ENCODE results near the gene CDCA3. TPM values are rescaled to one million over a fixed set of nuclear protein-coding genes. Genes with fewer than 3 reads are reported as not detected.
A peak's percentile ranks its signal among the peaks of the same experiment; 100 is the strongest.

The CDCA3 gene
- total and polyA plus RNA-seq, 3 experiments from 2014 or later, result 0.68 to 37.6 (median 35.9) TPM

- no peak overlapping the region for H3K4me3 ChIP-seq (ENCODE audit: low read length)
- H3K27me3 Mint-ChIP-seq, result peaks cover 7 to 36% of the 10 kb centered on the region in 2 donors
- no peak overlapping the region for H3K27ac ChIP-seq (ENCODE audit: low read depth, low read length)
- peaks cover 11% of the 10 kb centered on the region for H3K36me3 ChIP-seq (ENCODE audit: insufficient read depth, low read length)
- H3K4me1 ChIP-seq (ENCODE audit: insufficient read depth, low read length), result peaks cover 8% of the 10 kb centered on the region
- CTCF ChIA-PET, result no interaction called here
- H3K4me1 Mint-ChIP-seq, result peaks cover 0 to 11% (median 10%) of the 10 kb centered on the region in 3 donors
- no peak overlapping the region for H3K27ac Mint-ChIP-seq
- no peaks in the 10 kb centered on the region for H3K9me3 Mint-ChIP-seq
- H3K27me3 ChIP-seq (ENCODE audit: insufficient read depth, low read length, poor library complexity, severe bottlenecking), result peaks cover 12% of the 10 kb centered on the region
- no peaks in the 10 kb centered on the region for H3K36me3 Mint-ChIP-seq
- POLR2A ChIA-PET, result no interaction called here
- H3K4me3 Mint-ChIP-seq, result no peak overlapping the region
- no peaks in the 10 kb centered on the region for H3K9me3 ChIP-seq (ENCODE audit: low read length)
- no peak for DNase-seq
Measured at GRCh38 chr12:6819106-6820030, 31.7 kb downstream of the CDCA3 start.

- ChIA-PET CTCF (no interaction called here), POLR2A (no interaction called here)
- Histone ChIP-seq H3K9me3 (ENCODE audit: low read length) (no peaks in the 10 kb centered on the region), H3K4me3 (ENCODE audit: low read length) (no peak overlapping the region), H3K4me1 (ENCODE audit: insufficient read depth, low read length) (peaks cover 8% of the 10 kb centered on the region), H3K27ac (ENCODE audit: low read depth, low read length) (no peak overlapping the region), H3K36me3 (ENCODE audit: insufficient read depth, low read length) (peaks cover 11% of the 10 kb centered on the region), H3K27me3 (ENCODE audit: insufficient read depth, low read length, poor library complexity, severe bottlenecking) (peaks cover 12% of the 10 kb centered on the region)
- Mint-ChIP-seq H3K36me3 (no peaks in the 10 kb centered on the region), H3K9me3 (no peaks in the 10 kb centered on the region), H3K27me3 (peaks cover 10 to 35% of the 10 kb centered on the region in 2 donors), H3K27ac (no peak overlapping the region), H3K4me1 (peaks cover 0 to 11% (median 10%) of the 10 kb centered on the region in 3 donors), H3K4me3 (no peak overlapping the region)
- no peak for DNase-seq
Measured at GRCh38 chr12:6818645-6819044, 32.4 kb downstream of the CDCA3 start.

GRCh38 chr12:6818222-6818621, 32.9 kb downstream of the CDCA3 start:
- H3K9me3 Mint-ChIP-seq, result no peaks in the 10 kb centered on the region
- no peaks in the 10 kb centered on the region for H3K9me3 ChIP-seq (ENCODE audit: low read length)
- POLR2A ChIA-PET, result no interaction called here
- H3K27me3 Mint-ChIP-seq, result peaks cover 8 to 32% of the 10 kb centered on the region in 2 donors
- H3K27ac ChIP-seq (ENCODE audit: low read depth, low read length), result no peak overlapping the region
- H3K27me3 ChIP-seq (ENCODE audit: insufficient read depth, low read length, poor library complexity, severe bottlenecking), result peaks cover 12% of the 10 kb centered on the region
- H3K4me1 ChIP-seq (ENCODE audit: insufficient read depth, low read length), result peaks cover 8% of the 10 kb centered on the region
- DNase-seq, result no peak
- no peaks in the 10 kb centered on the region for H3K36me3 Mint-ChIP-seq
- peaks cover 0 to 11% (median 10%) of the 10 kb centered on the region in 3 donors for H3K4me1 Mint-ChIP-seq
- H3K4me3 Mint-ChIP-seq, result no peak overlapping the region
- H3K36me3 ChIP-seq (ENCODE audit: insufficient read depth, low read length), result peaks cover 11% of the 10 kb centered on the region
- no peak overlapping the region for H3K27ac Mint-ChIP-seq
- no peak overlapping the region for H3K4me3 ChIP-seq (ENCODE audit: low read length)
- CTCF ChIA-PET, result no interaction called here

- no peak overlapping the region for H3K4me3 Mint-ChIP-seq
- Histone ChIP-seq H3K9me3 (ENCODE audit: low read length) (no peaks in the 10 kb centered on the region), H3K4me1 (ENCODE audit: insufficient read depth, low read length) (peaks cover 8% of the 10 kb centered on the region), H3K36me3 (ENCODE audit: insufficient read depth, low read length) (peaks cover 11% of the 10 kb centered on the region), H3K4me3 (ENCODE audit: low read length) (no peak overlapping the region), H3K27ac (ENCODE audit: low read depth, low read length) (no peak overlapping the region), H3K27me3 (ENCODE audit: insufficient read depth, low read length, poor library complexity, severe bottlenecking) (peaks cover 7% of the 10 kb centered on the region)
- H3K27me3 Mint-ChIP-seq, result peaks cover 5 to 27% of the 10 kb centered on the region in 2 donors
- peaks cover 0 to 11% (median 10%) of the 10 kb centered on the region in 3 donors for H3K4me1 Mint-ChIP-seq
- CTCF ChIA-PET, result interaction anchor here (1.0 kb wide), 1 partner anchor 9 kb away, joined by 6 read pairs; no protein-coding TSS in a partner anchor
- POLR2A ChIA-PET, result no interaction called here
- H3K27ac Mint-ChIP-seq, result peak overlapping the region in 2 of 8 donors; percentile 5 to 12
- no peaks in the 10 kb centered on the region for H3K36me3 Mint-ChIP-seq
- DNase-seq, result no peak
- H3K9me3 Mint-ChIP-seq, result no peaks in the 10 kb centered on the region
Measured at GRCh38 chr12:6817662-6818157, 33.4 kb downstream of the CDCA3 start.

- Mint-ChIP-seq H3K36me3 (no peaks in the 10 kb centered on the region), H3K4me1 (peaks cover 0 to 10% (median 9%) of the 10 kb centered on the region in 3 donors), H3K9me3 (no peaks in the 10 kb centered on the region), H3K4me3 (no peak overlapping the region), H3K27ac (no peak overlapping the region), H3K27me3 (peaks cover 5 to 21% of the 10 kb centered on the region in 2 donors)
- peaks cover 11% of the 10 kb centered on the region for H3K36me3 ChIP-seq (ENCODE audit: insufficient read depth, low read length)
- H3K9me3 ChIP-seq (ENCODE audit: low read length), result no peaks in the 10 kb centered on the region
- H3K27me3 ChIP-seq (ENCODE audit: insufficient read depth, low read length, poor library complexity, severe bottlenecking), result peaks cover 1% of the 10 kb centered on the region
- POLR2A ChIA-PET, result no interaction called here
- H3K27ac ChIP-seq (ENCODE audit: low read depth, low read length), result no peak overlapping the region
- H3K4me3 ChIP-seq (ENCODE audit: low read length), result no peak overlapping the region
- DNase-seq, result no peak
- CTCF ChIA-PET, result interaction anchor here (1.0 kb wide), 1 partner anchor 9 kb away, joined by 6 read pairs; no protein-coding TSS in a partner anchor
- peaks cover 8% of the 10 kb centered on the region for H3K4me1 ChIP-seq (ENCODE audit: insufficient read depth, low read length)
Measured at GRCh38 chr12:6817098-6817497, 34.0 kb downstream of the CDCA3 start.

GRCh38 chr12:6816598-6816997, 34.5 kb downstream of the CDCA3 start:
- Histone ChIP-seq H3K4me1 (ENCODE audit: insufficient read depth, low read length) (peaks cover 8% of the 10 kb centered on the region), H3K9me3 (ENCODE audit: low read length) (no peaks in the 10 kb centered on the region), H3K4me3 (ENCODE audit: low read length) (no peak overlapping the region), H3K36me3 (ENCODE audit: insufficient read depth, low read length) (peaks cover 11% of the 10 kb centered on the region), H3K27ac (ENCODE audit: low read depth, low read length) (no peak overlapping the region), H3K27me3 (ENCODE audit: insufficient read depth, low read length, poor library complexity, severe bottlenecking) (no peaks in the 10 kb centered on the region)
- no peak for DNase-seq
- Mint-ChIP-seq H3K4me3 (no peak overlapping the region), H3K9me3 (no peaks in the 10 kb centered on the region), H3K4me1 (peaks cover 0 to 7% (median 7%) of the 10 kb centered on the region in 3 donors), H3K27me3 (peaks cover 5 to 18% of the 10 kb centered on the region in 2 donors), H3K27ac (peak overlapping the region in 1 of 8 donors; percentile 58), H3K36me3 (no peaks in the 10 kb centered on the region)
- POLR2A ChIA-PET, result no interaction called here
- CTCF ChIA-PET, result interaction anchor here (1.0 kb wide), 1 partner anchor 10 kb away, joined by 6 read pairs; no protein-coding TSS in a partner anchor

- Mint-ChIP-seq H3K36me3 (no peaks in the 10 kb centered on the region), H3K9me3 (no peaks in the 10 kb centered on the region), H3K27ac (no peak overlapping the region), H3K4me1 (no peaks in the 10 kb centered on the region), H3K4me3 (no peak overlapping the region), H3K27me3 (peaks cover 5 to 11% of the 10 kb centered on the region in 2 donors)
- ChIA-PET POLR2A (interaction anchor here (0.5 kb wide), 1 partner anchor 12 kb away, joined by 4 read pairs; no protein-coding TSS in a partner anchor), CTCF (interaction anchor here (0.7 to 1.5 kb wide), 3 partner anchors 20 to 59 kb away, joined by 3 read pairs; no protein-coding TSS in a partner anchor)
- H3K4me1 ChIP-seq (ENCODE audit: insufficient read depth, low read length), result no peaks in the 10 kb centered on the region
- no peaks in the 10 kb centered on the region for H3K9me3 ChIP-seq (ENCODE audit: low read length)
- H3K27ac ChIP-seq (ENCODE audit: low read depth, low read length), result no peak overlapping the region
- peaks cover 11% of the 10 kb centered on the region for H3K36me3 ChIP-seq (ENCODE audit: insufficient read depth, low read length)
- no peaks in the 10 kb centered on the region for H3K27me3 ChIP-seq (ENCODE audit: insufficient read depth, low read length, poor library complexity, severe bottlenecking)
- no peak for DNase-seq
- no peak overlapping the region for H3K4me3 ChIP-seq (ENCODE audit: low read length)
Measured at GRCh38 chr12:6813363-6813762, 37.7 kb downstream of the CDCA3 start.

GRCh38 chr12:6810758-6811157, 40.3 kb downstream of the CDCA3 start:
- no peak for DNase-seq
- no peaks in the 10 kb centered on the region for H3K9me3 ChIP-seq (ENCODE audit: low read length)
- no peaks in the 10 kb centered on the region for H3K4me1 ChIP-seq (ENCODE audit: insufficient read depth, low read length)
- H3K27me3 Mint-ChIP-seq, result peaks cover 3 to 10% of the 10 kb centered on the region in 2 donors
- no peak overlapping the region for H3K27ac ChIP-seq (ENCODE audit: low read depth, low read length)
- H3K27ac Mint-ChIP-seq, result peak overlapping the region in 2 of 8 donors; percentile 23 to 39
- H3K4me3 Mint-ChIP-seq, result no peak overlapping the region
- H3K36me3 ChIP-seq (ENCODE audit: insufficient read depth, low read length), result no peaks in the 10 kb centered on the region
- ChIA-PET CTCF (interaction anchor here (0.6 kb wide), 1 partner anchor 14 kb away, joined by 3 read pairs; no protein-coding TSS in a partner anchor), POLR2A (interaction anchor here (0.7 kb wide), 1 partner anchor 308 kb away, joined by 5 read pairs; no protein-coding TSS in a partner anchor)
- no peak overlapping the region for H3K4me3 ChIP-seq (ENCODE audit: low read length)
- no peaks in the 10 kb centered on the region for H3K9me3 Mint-ChIP-seq
- H3K27me3 ChIP-seq (ENCODE audit: insufficient read depth, low read length, poor library complexity, severe bottlenecking), result no peaks in the 10 kb centered on the region
- no peaks in the 10 kb centered on the region for H3K36me3 Mint-ChIP-seq
- H3K4me1 Mint-ChIP-seq, result no peaks in the 10 kb centered on the region

Measured in CD8-positive, alpha-beta memory T cell (primary cell).